Activated naive CD4-positive, alpha-beta T cell treated with anti-CD3 and anti-CD28 coated beads, Interleukin-2, amount 10 ng/mL, durations not matched to agents 7 days and 5 days (primary cell): ENCODE results near the gene CLEC2B.
A peak's percentile ranks its signal among the peaks of the same experiment; 100 is the strongest.

Experiments
- CTCF ChIA-PET: fragments of 350-600 bp; sonication (Branson Sonifier 250); formaldehyde crosslinking; loops from one replicate; lab custom pipeline; 2021; ENCODE audit warnings: antibody characterized with exemption; lab: Charles Lee
- DNase-seq: peaks from one replicate; pipeline ENCODE4 v3.0.0-alpha.2; 2020
- H3K27ac Mint-ChIP-seq: one replicate; pipeline ENCODE4 v1.8.0; 2021; ENCODE audit warnings: mild to moderate bottlenecking, moderate library complexity, mixed read lengths
- H3K27me3 Mint-ChIP-seq: one replicate; pipeline ENCODE4 v1.8.0; 2021; ENCODE audit warnings: mild to moderate bottlenecking, mixed read lengths
- H3K36me3 Mint-ChIP-seq: one replicate; pipeline ENCODE4 v1.8.0; 2021; ENCODE audit warnings: mixed read lengths
- H3K4me1 Mint-ChIP-seq: one replicate; pipeline ENCODE4 v1.8.0; 2021; ENCODE audit warnings: mixed read lengths
- H3K4me3 Mint-ChIP-seq: one replicate; pipeline ENCODE4 v1.8.0; 2021; ENCODE audit warnings: mild to moderate bottlenecking, moderate library complexity, mixed read lengths
- H3K9me3 Mint-ChIP-seq: one replicate; pipeline ENCODE4 v1.8.0; 2021; ENCODE audit warnings: mixed read lengths

CLEC2B gene

GRCh38 chr12:9856894-9857293 is 12.3 kb downstream of the CLEC2B start:
- CTCF ChIA-PET = no interaction called here
- Mint-ChIP-seq H3K36me3 (peaks cover 70% of the 10 kb centered on the region), H3K9me3 (no peaks in the 10 kb centered on the region), H3K27me3 (no peaks in the 10 kb centered on the region), H3K4me3 (no peak overlapping the region), H3K27ac (no peak overlapping the region), H3K4me1 (peaks cover 38% of the 10 kb centered on the region)
- DNase-seq = no peak

- H3K27me3 Mint-ChIP-seq = no peaks in the 10 kb centered on the region
- no peak overlapping the region for H3K4me3 Mint-ChIP-seq
- CTCF ChIA-PET = no interaction called here
- H3K36me3 Mint-ChIP-seq = peaks cover 75% of the 10 kb centered on the region
- H3K27ac Mint-ChIP-seq = no peak overlapping the region
- DNase-seq = no peak
- no peaks in the 10 kb centered on the region for H3K9me3 Mint-ChIP-seq
- peaks cover 34% of the 10 kb centered on the region for H3K4me1 Mint-ChIP-seq
Observed at GRCh38 chr12:9856151-9856550, 13.0 kb downstream of the CLEC2B start.

GRCh38 chr12:9851927-9852326 is 17.2 kb downstream of the CLEC2B start:
- Mint-ChIP-seq H3K9me3 (peaks cover 16% of the 10 kb centered on the region), H3K4me1 (peaks cover 20% of the 10 kb centered on the region), H3K36me3 (peaks cover 68% of the 10 kb centered on the region), H3K27me3 (peaks cover 14% of the 10 kb centered on the region), H3K4me3 (no peak overlapping the region), H3K27ac (peak overlapping the region; percentile 51)
- CTCF ChIA-PET = no interaction called here
- DNase-seq = no peak

GRCh38 chr12:9851050-9851449 is 18.1 kb downstream of the CLEC2B start:
- H3K27me3 Mint-ChIP-seq = peaks cover 18% of the 10 kb centered on the region
- DNase-seq = no peak
- H3K4me3 Mint-ChIP-seq = no peak overlapping the region
- H3K36me3 Mint-ChIP-seq = peaks cover 62% of the 10 kb centered on the region
- peaks cover 15% of the 10 kb centered on the region for H3K4me1 Mint-ChIP-seq
- CTCF ChIA-PET = interaction anchor here (0.7 kb wide), 1 partner anchor 37 kb away, joined by 4 read pairs; no protein-coding TSS in a partner anchor
- H3K27ac Mint-ChIP-seq = no peak overlapping the region
- peaks cover 24% of the 10 kb centered on the region for H3K9me3 Mint-ChIP-seq

- H3K27me3 Mint-ChIP-seq = peaks cover 24% of the 10 kb centered on the region
- CTCF ChIA-PET = interaction anchor here (0.6 to 1.1 kb wide), 2 partner anchors 10 to 232 kb away, joined by 3 read pairs; no protein-coding TSS in a partner anchor
Observed at GRCh38 chr12:9848899-9849298, 20.3 kb downstream of the CLEC2B start.

GRCh38 chr12:9843407-9843806 is 25.7 kb downstream of the CLEC2B start:
- no peak for DNase-seq
- H3K27me3 Mint-ChIP-seq = peaks cover 13% of the 10 kb centered on the region
- H3K4me1 Mint-ChIP-seq = no peaks in the 10 kb centered on the region
- CTCF ChIA-PET = no interaction called here
- peaks cover 7% of the 10 kb centered on the region for H3K36me3 Mint-ChIP-seq
- peaks cover 22% of the 10 kb centered on the region for H3K9me3 Mint-ChIP-seq
- H3K27ac Mint-ChIP-seq = no peak overlapping the region
- H3K4me3 Mint-ChIP-seq = no peak overlapping the region

More at GRCh38 chr12:9848899-9849298, 20.3 kb downstream of the CLEC2B start:
- Mint-ChIP-seq H3K9me3 (peaks cover 27% of the 10 kb centered on the region), H3K36me3 (peaks cover 44% of the 10 kb centered on the region), H3K4me1 (peaks cover 11% of the 10 kb centered on the region), H3K4me3 (no peak overlapping the region), H3K27ac (no peak overlapping the region)
- DNase-seq = no peak

GRCh38 chr12:9831720-9832119 is 37.4 kb downstream of the CLEC2B start:
- no peak for DNase-seq
- H3K27me3 Mint-ChIP-seq = peaks cover 4% of the 10 kb centered on the region
- no peak overlapping the region for H3K27ac Mint-ChIP-seq
- H3K4me3 Mint-ChIP-seq = no peak overlapping the region
- no peaks in the 10 kb centered on the region for H3K36me3 Mint-ChIP-seq
- H3K4me1 Mint-ChIP-seq = no peaks in the 10 kb centered on the region
- no peaks in the 10 kb centered on the region for H3K9me3 Mint-ChIP-seq
- CTCF ChIA-PET = no interaction called here

- CTCF ChIA-PET = interaction anchor here (0.9 to 1.2 kb wide), 3 partner anchors 14 to 311 kb away, joined by 3 read pairs; no protein-coding TSS in a partner anchor
- Mint-ChIP-seq H3K4me3 (no peak overlapping the region), H3K27me3 (peaks cover 5% of the 10 kb centered on the region), H3K36me3 (no peaks in the 10 kb centered on the region), H3K4me1 (no peaks in the 10 kb centered on the region), H3K27ac (no peak overlapping the region), H3K9me3 (no peaks in the 10 kb centered on the region)
- DNase-seq = no peak
Observed at GRCh38 chr12:9829982-9830381, 39.2 kb downstream of the CLEC2B start.

- Mint-ChIP-seq H3K9me3 (no peaks in the 10 kb centered on the region), H3K4me3 (no peak overlapping the region), H3K27ac (no peak overlapping the region), H3K4me1 (no peaks in the 10 kb centered on the region), H3K36me3 (no peaks in the 10 kb centered on the region), H3K27me3 (peaks cover 10% of the 10 kb centered on the region)
- DNase-seq = no peak
- CTCF ChIA-PET = interaction anchor here (0.9 to 1.2 kb wide), 2 partner anchors 198 to 312 kb away, joined by 3 read pairs; no protein-coding TSS in a partner anchor
Observed at GRCh38 chr12:9829483-9829882, 39.7 kb downstream of the CLEC2B start.

- H3K4me3 Mint-ChIP-seq = no peak within 1 kb of the TSS
- DNase-seq = no peak
- no peaks in the 10 kb centered on the region for H3K9me3 Mint-ChIP-seq
- H3K27me3 Mint-ChIP-seq = peaks cover 27% of the 10 kb centered on the region
- CTCF ChIA-PET = no interaction called here
- H3K27ac Mint-ChIP-seq = no peak within 1 kb of the TSS
- no peaks in the 10 kb centered on the region for H3K4me1 Mint-ChIP-seq
- no peaks in the 10 kb centered on the region for H3K36me3 Mint-ChIP-seq
Observed at GRCh38 chr12:9827209-9827888, 41.8 kb downstream of the CLEC2B start, which contains the start of gene KLRF1. Gene KLRF1 (plus strand): TSS chr12:9827481. CDS start chr12:9827545, 64 bp downstream.

- CTCF ChIA-PET = no interaction called here
- H3K4me3 Mint-ChIP-seq = no peak overlapping the region
- no peak for DNase-seq
- peaks cover 4% of the 10 kb centered on the region for H3K4me1 Mint-ChIP-seq
- H3K36me3 Mint-ChIP-seq = peaks cover 1% of the 10 kb centered on the region
- no peak overlapping the region for H3K27ac Mint-ChIP-seq
- peaks cover 1% of the 10 kb centered on the region for H3K9me3 Mint-ChIP-seq
- H3K27me3 Mint-ChIP-seq = peaks cover 60% of the 10 kb centered on the region
Observed at GRCh38 chr12:9820281-9820930, 48.7 kb downstream of the CLEC2B start.

GRCh38 chr12:9813821-9814798 is 55.0 kb downstream of the CLEC2B start:
- DNase-seq = peak; percentile 93
- peaks cover 26% of the 10 kb centered on the region for H3K4me1 Mint-ChIP-seq
- no peaks in the 10 kb centered on the region for H3K9me3 Mint-ChIP-seq
- CTCF ChIA-PET = interaction anchor here (0.6 to 4.0 kb wide), 34 partner anchors 10 to 339 kb away, joined by 3 to 56 read pairs (median 4); partner anchors contain the start of gene CLEC12B
- no peaks in the 10 kb centered on the region for H3K36me3 Mint-ChIP-seq
- H3K4me3 Mint-ChIP-seq = peak overlapping the region; percentile 81
- peak overlapping the region; percentile 77 for H3K27ac Mint-ChIP-seq
- H3K27me3 Mint-ChIP-seq = peaks cover 34% of the 10 kb centered on the region

- H3K4me3 Mint-ChIP-seq = no peak overlapping the region
- H3K9me3 Mint-ChIP-seq = no peaks in the 10 kb centered on the region
- no peak overlapping the region for H3K27ac Mint-ChIP-seq
- H3K4me1 Mint-ChIP-seq = peaks cover 23% of the 10 kb centered on the region
- DNase-seq = no peak
- CTCF ChIA-PET = interaction anchor here (1.1 to 4.0 kb wide), 3 partner anchors 61 to 128 kb away, joined by 4 to 56 read pairs (median 6); no protein-coding TSS in a partner anchor
- H3K36me3 Mint-ChIP-seq = no peaks in the 10 kb centered on the region
- peaks cover 28% of the 10 kb centered on the region for H3K27me3 Mint-ChIP-seq
Observed at GRCh38 chr12:9811621-9812020, 57.5 kb downstream of the CLEC2B start.
